Measurements from ENCODE around the gene INPP5J. TPM values are rescaled to one million over a fixed set of nuclear protein-coding genes. Genes with fewer than 3 reads are reported as not detected.

Gene INPP5J
- total and polyA plus RNA-seq, 2 experiments from 2014 or later: 4.8 to 14.5 TPM

DNA sequence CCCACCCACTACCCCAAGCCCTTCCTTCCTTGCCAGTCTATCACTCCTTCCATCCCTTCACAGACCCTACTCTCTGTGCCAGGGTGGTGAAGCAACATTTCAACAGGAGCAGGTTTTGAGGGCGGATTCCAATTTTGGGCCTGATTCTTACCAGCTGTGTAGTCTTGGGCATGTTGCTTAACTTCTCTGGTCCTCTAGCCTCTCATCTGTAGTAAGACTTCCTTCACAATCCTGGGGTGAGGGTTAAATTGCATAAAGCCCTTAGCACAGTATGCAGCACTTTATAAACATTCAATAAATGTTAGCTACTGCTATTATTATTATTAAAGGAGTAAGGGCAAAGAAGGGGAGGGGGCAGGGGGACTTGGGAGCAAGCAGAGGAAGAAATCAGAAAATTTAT is 32.2 kb downstream of the INPP5J start:
- Mint-ChIP-seq H3K36me3 (ENCODE audit: low read depth) (no peaks in the 10 kb centered on the region), H3K27me3 (ENCODE audit: insufficient read depth, low read depth, poor library complexity) (peaks cover 5% of the 10 kb centered on the region), H3K9me3 (peaks cover 3% of the 10 kb centered on the region; the same call in 2 of the 3 replicates), H3K4me1 (no peaks in the 10 kb centered on the region), H3K4me3 (no peak overlapping the region), H3K27ac (no peak overlapping the region)
- no peak overlapping the region for H3K27ac ChIP-seq (ENCODE audit: low read depth)
- no peak overlapping the region for H3K4me3 ChIP-seq
- no peak overlapping the region for H3K4me2 ChIP-seq
- no peak for TF ChIP-seq ZNF114 (CRISPR knock-in tag; IDR thresholded peaks at IDR 0.05)
- TF ChIP-seq JUNB (IDR thresholded peaks at IDR 0.05; ENCODE audit: unreplicated experiment): no peak
- TF ChIP-seq, protein P1, sequence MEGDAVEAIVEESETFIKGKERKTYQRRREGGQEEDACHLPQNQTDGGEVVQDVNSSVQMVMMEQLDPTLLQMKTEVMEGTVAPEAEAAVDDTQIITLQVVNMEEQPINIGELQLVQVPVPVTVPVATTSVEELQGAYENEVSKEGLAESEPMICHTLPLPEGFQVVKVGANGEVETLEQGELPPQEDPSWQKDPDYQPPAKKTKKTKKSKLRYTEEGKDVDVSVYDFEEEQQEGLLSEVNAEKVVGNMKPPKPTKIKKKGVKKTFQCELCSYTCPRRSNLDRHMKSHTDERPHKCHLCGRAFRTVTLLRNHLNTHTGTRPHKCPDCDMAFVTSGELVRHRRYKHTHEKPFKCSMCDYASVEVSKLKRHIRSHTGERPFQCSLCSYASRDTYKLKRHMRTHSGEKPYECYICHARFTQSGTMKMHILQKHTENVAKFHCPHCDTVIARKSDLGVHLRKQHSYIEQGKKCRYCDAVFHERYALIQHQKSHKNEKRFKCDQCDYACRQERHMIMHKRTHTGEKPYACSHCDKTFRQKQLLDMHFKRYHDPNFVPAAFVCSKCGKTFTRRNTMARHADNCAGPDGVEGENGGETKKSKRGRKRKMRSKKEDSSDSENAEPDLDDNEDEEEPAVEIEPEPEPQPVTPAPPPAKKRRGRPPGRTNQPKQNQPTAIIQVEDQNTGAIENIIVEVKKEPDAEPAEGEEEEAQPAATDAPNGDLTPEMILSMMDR (conservative IDR thresholded peaks at IDR 0.05; ENCODE audit: low read depth in 2 of 2): no peak
- TF ChIP-seq EZH2 (IDR thresholded peaks at IDR 0.05; ENCODE audit: low read depth, unreplicated experiment): no peak
- TF ChIP-seq, protein P2, sequence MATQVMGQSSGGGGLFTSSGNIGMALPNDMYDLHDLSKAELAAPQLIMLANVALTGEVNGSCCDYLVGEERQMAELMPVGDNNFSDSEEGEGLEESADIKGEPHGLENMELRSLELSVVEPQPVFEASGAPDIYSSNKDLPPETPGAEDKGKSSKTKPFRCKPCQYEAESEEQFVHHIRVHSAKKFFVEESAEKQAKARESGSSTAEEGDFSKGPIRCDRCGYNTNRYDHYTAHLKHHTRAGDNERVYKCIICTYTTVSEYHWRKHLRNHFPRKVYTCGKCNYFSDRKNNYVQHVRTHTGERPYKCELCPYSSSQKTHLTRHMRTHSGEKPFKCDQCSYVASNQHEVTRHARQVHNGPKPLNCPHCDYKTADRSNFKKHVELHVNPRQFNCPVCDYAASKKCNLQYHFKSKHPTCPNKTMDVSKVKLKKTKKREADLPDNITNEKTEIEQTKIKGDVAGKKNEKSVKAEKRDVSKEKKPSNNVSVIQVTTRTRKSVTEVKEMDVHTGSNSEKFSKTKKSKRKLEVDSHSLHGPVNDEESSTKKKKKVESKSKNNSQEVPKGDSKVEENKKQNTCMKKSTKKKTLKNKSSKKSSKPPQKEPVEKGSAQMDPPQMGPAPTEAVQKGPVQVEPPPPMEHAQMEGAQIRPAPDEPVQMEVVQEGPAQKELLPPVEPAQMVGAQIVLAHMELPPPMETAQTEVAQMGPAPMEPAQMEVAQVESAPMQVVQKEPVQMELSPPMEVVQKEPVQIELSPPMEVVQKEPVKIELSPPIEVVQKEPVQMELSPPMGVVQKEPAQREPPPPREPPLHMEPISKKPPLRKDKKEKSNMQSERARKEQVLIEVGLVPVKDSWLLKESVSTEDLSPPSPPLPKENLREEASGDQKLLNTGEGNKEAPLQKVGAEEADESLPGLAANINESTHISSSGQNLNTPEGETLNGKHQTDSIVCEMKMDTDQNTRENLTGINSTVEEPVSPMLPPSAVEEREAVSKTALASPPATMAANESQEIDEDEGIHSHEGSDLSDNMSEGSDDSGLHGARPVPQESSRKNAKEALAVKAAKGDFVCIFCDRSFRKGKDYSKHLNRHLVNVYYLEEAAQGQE (IDR thresholded peaks at IDR 0.05; ENCODE audit: unreplicated experiment): no peak
- no peak for TF ChIP-seq CREB1 (CRISPR knock-in tag; IDR thresholded peaks at IDR 0.05; ENCODE audit: low read depth)
- TF ChIP-seq STAT1 (IDR thresholded peaks at IDR 0.05; ENCODE audit: unreplicated experiment): no peak
- TF ChIP-seq ZNF331 (CRISPR knock-in tag; IDR thresholded peaks at IDR 0.05; ENCODE audit: low read depth): no peak
- TF ChIP-seq ZNF462 (CRISPR knock-in tag; IDR thresholded peaks at IDR 0.05): no peak
- no peak for TF ChIP-seq POLR2AphosphoS5 (IDR thresholded peaks at IDR 0.05; ENCODE audit: low read depth)
- H4K20me1 ChIP-seq (replicated peaks; ENCODE audit: insufficient read depth): no peaks in the 10 kb centered on the region
- DNase-seq (ENCODE audit: low spot score) (no peak), ATAC-seq (no peak)
- no peaks in the 10 kb centered on the region for H3K4me1 ChIP-seq (ENCODE audit: insufficient read depth)
- H3K9me2 ChIP-seq (ENCODE audit: insufficient read depth): peaks cover 4% of the 10 kb centered on the region; the same call in 1 of the 2 replicates
- no peak overlapping the region for H2AFZ ChIP-seq
- no peaks in the 10 kb centered on the region for H3F3A ChIP-seq (replicated peaks; ENCODE audit: low read depth)
- H3K79me2 ChIP-seq (replicated peaks; ENCODE audit: insufficient read depth): no peaks in the 10 kb centered on the region
- H3K27me3 ChIP-seq (ENCODE audit: insufficient read depth): peaks cover 27% of the 10 kb centered on the region
- H3K36me3 ChIP-seq (ENCODE audit: insufficient read depth): no peaks in the 10 kb centered on the region

Data from GM23338 (cell line).